Activated B cell treated with CpG ODN at 0.5 μM for 24 hours (primary cell): ENCODE measurements around the gene ZFAND2A. TPM values are rescaled to one million over a fixed set of nuclear protein-coding genes. Genes with fewer than 3 reads are reported as not detected.
A peak's percentile ranks its signal among the peaks of the same experiment; 100 is the strongest.
"Not testable (repeated sequence)": the region's sequence is repeated elsewhere in the genome, so short reads cannot be mapped to it uniquely, and the experiment has no call there.

Experiments
- ATAC-seq: fragments of 200-7000 bp; cut with Tn5 transposase; one replicate; pipeline ENCODE4 v1.10.0; 2021; ENCODE audit warnings: low read depth, mild to moderate bottlenecking, moderate library complexity
- CTCF ChIA-PET: fragments of 350-600 bp; sonication (Branson Sonifier 250); formaldehyde crosslinking; loops from one replicate; lab custom pipeline; 2021; ENCODE audit warnings: antibody characterized with exemption; lab: Charles Lee
- POLR2A ChIA-PET: fragments of 350-600 bp; sonication (Branson Sonifier 250); formaldehyde crosslinking; loops from one replicate; lab custom pipeline; 2021; ENCODE audit warnings: antibody characterized with exemption; lab: Charles Lee
- DNase-seq: peaks from one replicate; pipeline ENCODE4 v3.0.0; 2022
- H3K27ac Mint-ChIP-seq: one replicate; pipeline ENCODE4 v1.8.0; 2020; ENCODE audit warnings: mixed read lengths
- H3K27me3 Mint-ChIP-seq: one replicate; pipeline ENCODE4 v1.8.0; 2021; ENCODE audit warnings: mixed read lengths
- H3K36me3 Mint-ChIP-seq: one replicate; pipeline ENCODE4 v1.8.0; 2021; ENCODE audit warnings: low read depth, mixed read lengths
- H3K4me1 Mint-ChIP-seq: one replicate; pipeline ENCODE4 v1.8.0; 2021; ENCODE audit warnings: mixed read lengths
- H3K4me3 Mint-ChIP-seq: one replicate; pipeline ENCODE4 v1.8.0; 2020; ENCODE audit warnings: mild to moderate bottlenecking, mixed read lengths
- H3K9me3 Mint-ChIP-seq: one replicate; pipeline ENCODE4 v1.8.0; 2020; ENCODE audit warnings: mixed read lengths
- intact Hi-C: fragments of 100-400 bp; cut with micrococcal nuclease; formaldehyde crosslinking; loops from one replicate; pipeline ENCODE4 v1.15.1; 2024
- total RNA-seq: library from RNA; stranded (reverse); gene quantifications from 2 replicates; pipeline ENCODE4 v1.2.3, GENCODE V29; 2022
- TF ChIP-seq, protein P1 (sequence below): fragments of 200-600 bp; IDR thresholded peaks from one replicate; pipeline ENCODE4 v1.8.0; 2022; ENCODE audit warnings: antibody characterized with exemption, mild to moderate bottlenecking

Gene ZFAND2A
- total RNA-seq, 1 donor from 2014 or later, result 21.6 TPM

DNA sequence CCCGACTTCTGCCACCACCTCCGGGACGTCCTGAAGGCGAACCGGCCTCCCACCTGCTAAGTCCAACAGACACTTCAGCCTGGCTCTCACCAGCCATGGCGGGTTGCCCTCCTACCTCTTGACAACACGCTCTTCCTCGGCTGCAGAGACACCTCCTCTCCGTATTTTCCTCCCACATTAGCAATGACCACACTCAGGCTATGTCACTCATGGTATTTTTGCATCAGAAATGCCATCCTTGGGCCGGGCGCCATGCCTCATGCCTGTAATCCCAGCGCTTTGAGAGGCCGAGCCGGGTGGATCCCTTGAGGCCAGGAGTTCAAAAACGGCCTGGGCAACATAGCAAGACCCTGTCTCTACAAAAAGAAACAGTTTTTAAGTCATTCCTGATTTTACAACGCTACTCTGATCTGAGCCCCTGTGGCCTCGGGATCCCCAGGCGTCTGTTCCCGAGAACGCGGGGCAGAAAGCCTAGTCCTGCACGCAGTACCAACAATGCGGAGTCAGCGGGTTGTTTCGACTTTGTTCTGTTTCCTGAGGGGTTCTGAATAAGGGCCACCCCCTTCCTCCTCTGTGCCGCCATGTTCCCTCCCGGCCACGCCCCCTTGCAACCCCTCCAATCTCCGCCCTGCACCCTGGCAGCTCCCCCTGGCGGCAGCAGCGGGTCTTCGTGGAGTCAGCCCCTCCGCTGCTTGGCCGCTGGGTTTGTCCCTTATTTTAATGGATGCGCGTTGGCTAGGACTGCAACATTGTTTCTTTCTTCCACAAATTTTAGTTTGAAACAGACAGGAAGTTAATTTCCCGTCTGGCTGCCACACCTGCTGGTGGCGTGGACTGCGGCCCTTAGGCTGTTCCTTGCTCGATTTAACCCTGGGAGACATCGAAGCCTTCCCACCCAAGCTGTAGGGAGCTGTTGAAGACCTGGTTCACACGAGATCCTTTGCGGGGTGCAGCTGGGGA lies 9.7 kb upstream of the ZFAND2A start:
- intact Hi-C loops, result loop anchor here (1.0 kb wide), 3 partner anchors 9 to 176 kb away; partner anchors contain the start of gene ZFAND2A
- no peaks in the 10 kb centered on the region for H3K36me3 Mint-ChIP-seq
- POLR2A ChIA-PET, result no interaction called here
- TF ChIP-seq, protein P1, sequence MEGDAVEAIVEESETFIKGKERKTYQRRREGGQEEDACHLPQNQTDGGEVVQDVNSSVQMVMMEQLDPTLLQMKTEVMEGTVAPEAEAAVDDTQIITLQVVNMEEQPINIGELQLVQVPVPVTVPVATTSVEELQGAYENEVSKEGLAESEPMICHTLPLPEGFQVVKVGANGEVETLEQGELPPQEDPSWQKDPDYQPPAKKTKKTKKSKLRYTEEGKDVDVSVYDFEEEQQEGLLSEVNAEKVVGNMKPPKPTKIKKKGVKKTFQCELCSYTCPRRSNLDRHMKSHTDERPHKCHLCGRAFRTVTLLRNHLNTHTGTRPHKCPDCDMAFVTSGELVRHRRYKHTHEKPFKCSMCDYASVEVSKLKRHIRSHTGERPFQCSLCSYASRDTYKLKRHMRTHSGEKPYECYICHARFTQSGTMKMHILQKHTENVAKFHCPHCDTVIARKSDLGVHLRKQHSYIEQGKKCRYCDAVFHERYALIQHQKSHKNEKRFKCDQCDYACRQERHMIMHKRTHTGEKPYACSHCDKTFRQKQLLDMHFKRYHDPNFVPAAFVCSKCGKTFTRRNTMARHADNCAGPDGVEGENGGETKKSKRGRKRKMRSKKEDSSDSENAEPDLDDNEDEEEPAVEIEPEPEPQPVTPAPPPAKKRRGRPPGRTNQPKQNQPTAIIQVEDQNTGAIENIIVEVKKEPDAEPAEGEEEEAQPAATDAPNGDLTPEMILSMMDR, result no peak
- no peak overlapping the region for H3K27ac Mint-ChIP-seq
- ATAC-seq, result peak; percentile 97
- H3K27me3 Mint-ChIP-seq, result no peaks in the 10 kb centered on the region
- CTCF ChIA-PET, result interaction anchor here (0.6 to 1.2 kb wide), 3 partner anchors 104 to 177 kb away, joined by 3 to 5 read pairs (median 3); no protein-coding TSS in a partner anchor
- peaks cover 2% of the 10 kb centered on the region for H3K9me3 Mint-ChIP-seq
- peak overlapping the region; percentile 76 for H3K4me3 Mint-ChIP-seq
- peak; percentile 74 for DNase-seq
- peaks cover 14% of the 10 kb centered on the region for H3K4me1 Mint-ChIP-seq

DNA sequence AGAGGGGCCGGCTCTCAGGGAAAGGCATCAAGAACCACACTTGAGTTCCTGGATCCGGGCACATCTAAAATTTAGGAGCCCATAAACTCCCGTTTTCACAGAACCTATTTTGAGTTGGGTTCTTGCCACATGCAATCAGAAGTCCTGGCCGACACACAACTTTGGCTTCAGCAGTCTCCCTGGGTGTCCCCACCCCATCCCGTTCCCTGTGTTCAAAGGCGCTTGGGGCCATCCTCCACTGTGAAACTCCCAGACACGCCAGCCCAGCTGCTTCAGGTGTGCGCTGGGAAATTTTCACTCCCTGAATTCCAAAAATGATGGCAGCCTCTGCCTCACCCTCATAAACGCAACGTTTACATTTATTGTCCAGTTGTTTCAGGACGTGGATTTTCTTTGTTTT lies 8.4 kb upstream of the ZFAND2A start:
- TF ChIP-seq, protein P1, result no peak
- ChIA-PET POLR2A (no interaction called here), CTCF (interaction anchor here (1.2 kb wide), 1 partner anchor 175 kb away, joined by 5 read pairs; no protein-coding TSS in a partner anchor)
- no peak for ATAC-seq
- H3K4me1 Mint-ChIP-seq, result peaks cover 14% of the 10 kb centered on the region
- intact Hi-C loops, result no loop called here
- no peaks in the 10 kb centered on the region for H3K27me3 Mint-ChIP-seq
- no peak overlapping the region for H3K4me3 Mint-ChIP-seq
- no peaks in the 10 kb centered on the region for H3K36me3 Mint-ChIP-seq
- H3K27ac Mint-ChIP-seq, result no peak overlapping the region
- H3K9me3 Mint-ChIP-seq, result peaks cover 2% of the 10 kb centered on the region
- DNase-seq, result no peak

DNA sequence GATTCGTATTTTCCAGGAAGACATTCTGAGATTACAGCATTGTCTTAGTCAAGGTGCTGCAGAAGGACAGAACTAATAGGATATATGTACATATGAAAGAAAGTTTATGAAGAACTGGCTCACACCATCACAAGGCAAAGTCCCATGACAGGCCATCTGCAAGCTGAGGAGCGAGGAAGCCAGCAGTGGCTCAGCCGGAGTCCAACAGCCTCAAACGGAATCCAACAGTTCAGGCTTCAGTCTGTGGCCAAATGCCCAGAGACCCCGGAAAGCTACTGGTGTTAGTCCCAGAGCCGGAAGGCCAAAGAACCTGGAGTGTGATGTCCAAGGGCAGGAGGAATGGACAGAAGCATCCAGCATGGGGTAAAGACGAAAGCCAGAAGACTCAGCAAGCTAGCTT lies 4.4 kb upstream of the ZFAND2A start:
- ATAC-seq (no peak), DNase-seq (no peak)
- TF ChIP-seq, protein P1, result no peak
- no peak overlapping the region for H3K4me3 Mint-ChIP-seq
- no peak overlapping the region for H3K27ac Mint-ChIP-seq
- no peaks in the 10 kb centered on the region for H3K9me3 Mint-ChIP-seq
- peaks cover 4% of the 10 kb centered on the region for H3K36me3 Mint-ChIP-seq
- no peaks in the 10 kb centered on the region for H3K27me3 Mint-ChIP-seq
- peaks cover 10% of the 10 kb centered on the region for H3K4me1 Mint-ChIP-seq
- POLR2A ChIA-PET, result no interaction called here
- CTCF ChIA-PET, result no interaction called here
- intact Hi-C loops, result loop anchor here (5.0 kb wide), 1 partner anchor 242 kb away; no protein-coding TSS in a partner anchor

DNA sequence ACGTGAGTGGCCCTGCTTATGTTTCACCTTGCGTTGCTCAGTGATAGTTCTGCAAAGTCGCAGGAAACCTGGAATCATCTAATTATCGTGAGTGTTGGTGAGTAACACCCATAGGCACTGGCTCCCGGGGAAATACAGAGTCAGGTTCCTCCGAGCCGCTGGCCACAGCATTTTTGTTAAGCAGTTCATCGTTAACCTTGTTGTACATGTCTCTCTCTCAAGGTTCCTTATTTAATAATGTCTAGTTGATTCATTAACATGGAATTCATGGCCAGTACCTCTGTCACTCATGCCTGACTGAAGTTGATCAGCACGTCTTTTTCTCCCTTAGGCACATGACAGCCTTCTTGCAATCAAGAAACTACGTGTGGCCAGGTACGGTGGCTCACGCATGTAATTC lies 3.1 kb upstream of the ZFAND2A start:
- Mint-ChIP-seq H3K27ac (no peak overlapping the region), H3K4me3 (no peak overlapping the region), H3K4me1 (peaks cover 20% of the 10 kb centered on the region), H3K27me3 (no peaks in the 10 kb centered on the region), H3K9me3 (no peaks in the 10 kb centered on the region), H3K36me3 (peaks cover 10% of the 10 kb centered on the region)
- CTCF ChIA-PET, result no interaction called here
- DNase-seq (no peak), ATAC-seq (no peak)
- TF ChIP-seq, protein P1, result no peak
- POLR2A ChIA-PET, result no interaction called here
- intact Hi-C loops, result loop anchor here (5.0 kb wide), 1 partner anchor 241 kb away; no protein-coding TSS in a partner anchor

DNA sequence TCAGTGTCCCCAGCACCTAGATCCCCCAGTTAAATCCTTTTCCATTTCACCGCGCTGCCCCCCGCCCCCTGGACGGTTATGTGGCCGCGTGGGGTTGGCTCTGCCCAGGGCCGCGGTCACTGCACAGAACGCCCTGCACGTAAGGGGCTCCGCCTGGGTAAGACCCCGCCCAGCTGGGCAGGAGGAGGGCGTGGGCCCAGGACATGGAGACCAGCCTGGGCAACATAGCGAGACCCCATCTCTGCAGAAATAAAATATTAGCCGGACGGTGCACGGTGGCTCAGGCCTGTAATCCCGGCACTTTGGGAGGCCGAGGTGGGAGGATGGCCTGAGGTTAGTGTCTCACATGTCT lies 650 bp upstream of the ZFAND2A start:
- H3K27me3 Mint-ChIP-seq, result no peaks in the 10 kb centered on the region
- CTCF ChIA-PET, result interaction anchor here (1.2 kb wide), 2 partner anchors 15 to 16 kb away, joined by 3 to 4 read pairs; no protein-coding TSS in a partner anchor

DNA sequence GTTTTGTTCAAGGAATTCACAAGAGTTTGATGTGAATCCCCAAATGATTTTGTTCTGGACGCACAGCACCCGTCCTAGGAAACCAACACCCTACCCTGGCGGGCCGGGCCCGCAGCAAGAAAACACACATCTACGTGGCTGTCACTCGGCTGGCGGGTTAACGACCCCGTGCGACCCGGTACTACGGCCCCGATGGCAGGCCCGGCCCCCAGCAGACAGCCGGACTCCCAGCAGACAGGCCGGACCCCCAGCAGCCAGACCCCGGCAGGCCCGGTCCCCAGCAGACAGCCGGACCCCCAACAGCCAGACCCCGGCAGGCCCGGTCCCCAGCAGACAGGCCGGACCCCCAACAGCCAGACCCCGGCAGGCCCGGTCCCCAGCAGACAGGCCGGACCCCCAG lies 765 bp downstream of the ZFAND2A start:
- peaks cover 43% of the 10 kb centered on the region for H3K36me3 Mint-ChIP-seq
- POLR2A ChIA-PET, result interaction anchor here (0.6 to 1.9 kb wide), 8 partner anchors 8 to 249 kb away, joined by 3 to 18 read pairs (median 6); a partner anchor contains a TSS
- H3K9me3 Mint-ChIP-seq, ATAC-seq, H3K27me3 Mint-ChIP-seq, intact Hi-C loops, CTCF ChIA-PET, DNase-seq: not testable (repeated sequence)
- peak overlapping the region; percentile 85 for H3K4me3 Mint-ChIP-seq
- peaks cover 25% of the 10 kb centered on the region for H3K4me1 Mint-ChIP-seq
- peak overlapping the region; percentile 77 for H3K27ac Mint-ChIP-seq

More for the DNA sequence above, 650 bp upstream of the ZFAND2A start:
- Mint-ChIP-seq H3K27ac (peak overlapping the region; percentile 79), H3K36me3 (peaks cover 29% of the 10 kb centered on the region), H3K9me3 (no peaks in the 10 kb centered on the region), H3K4me1 (peaks cover 25% of the 10 kb centered on the region), H3K4me3 (peak overlapping the region; percentile 88)
- intact Hi-C loops, result loop anchor here (1.0 to 5.0 kb wide), 4 partner anchors 9 to 284 kb away; partner anchors contain the start of gene GET4
- DNase-seq (no peak), ATAC-seq (no peak)
- TF ChIP-seq, protein P1, result no peak
- POLR2A ChIA-PET, result interaction anchor here (0.7 to 1.9 kb wide), 13 partner anchors 9 to 250 kb away, joined by 3 to 18 read pairs (median 4); partner anchors contain the start of gene COX19
